Smooth muscle cell (in vitro differentiated cells): ENCODE data around the gene IFT122. TPM values are rescaled to one million over a fixed set of nuclear protein-coding genes. Genes with fewer than 3 reads are reported as not detected.
"Not testable (repeated sequence)": the region's sequence is repeated elsewhere in the genome, so short reads cannot be mapped to it uniquely, and the experiment has no call there.

Experiments
- DNase-seq: peaks from one replicate; lab custom pipeline; 2025; ENCODE audit not compliant: unreplicated experiment; lab: John Stamatoyannopoulos, UW
- H2AFZ ChIP-seq: fragments of 200-600 bp; sonication (generic); 2 replicates; pipeline ENCODE4 v1.6.0; 2016; ENCODE audit warnings: antibody characterized with exemption, low read depth, mild to moderate bottlenecking
- H3F3A ChIP-seq: fragments of 200-600 bp; sonication (generic); 2 replicates; pipeline ENCODE4 v1.6.0; 2017; ENCODE audit warnings: antibody characterized with exemption, low read depth
- H3K27ac ChIP-seq: fragments of 200-600 bp; sonication (generic); 2 replicates; pipeline ENCODE4 v1.5.1; 2016; ENCODE audit warnings: low read depth, mild to moderate bottlenecking
- H3K27me3 ChIP-seq: fragments of 200-600 bp; sonication (generic); 2 replicates; pipeline ENCODE4 v1.6.1; 2016; ENCODE audit warnings: low read depth, mild to moderate bottlenecking
- H3K36me3 ChIP-seq: fragments of 200-600 bp; sonication (generic); 2 replicates; pipeline ENCODE4 v1.5.1; 2016; ENCODE audit warnings: low read depth
- H3K4me1 ChIP-seq: fragments of 200-600 bp; sonication (generic); 2 replicates; pipeline ENCODE4 v1.5.1; 2016; ENCODE audit warnings: low read depth
- H3K4me2 ChIP-seq: fragments of 200-600 bp; sonication (generic); 2 replicates; pipeline ENCODE4 v1.6.0; 2016; ENCODE audit warnings: mild to moderate bottlenecking
- H3K4me3 ChIP-seq: fragments of 200-600 bp; sonication (generic); 2 replicates; pipeline ENCODE4 v1.5.1; 2016; ENCODE audit warnings: mild to moderate bottlenecking
- H3K79me2 ChIP-seq: fragments of 200-600 bp; sonication (generic); 2 replicates; pipeline ENCODE4 v1.6.0; 2016; ENCODE audit warnings: low read depth, mild to moderate bottlenecking
- H3K9ac ChIP-seq: fragments of 200-600 bp; sonication (generic); 2 replicates; pipeline ENCODE4 v1.6.0; 2016; ENCODE audit warnings: low read depth
- H3K9me3 ChIP-seq: fragments of 200-600 bp; sonication (generic); replicated peaks from 2 replicates; pipeline ENCODE4 v1.5.1; 2016; ENCODE audit warnings: low read depth
- H4K20me1 ChIP-seq: fragments of 200-600 bp; sonication (generic); 2 replicates; pipeline ENCODE4 v1.6.0; 2016; ENCODE audit warnings: low read depth
- CTCF ChIP-seq: fragments of 200-600 bp; sonication (generic); IDR thresholded peaks from 2 replicates; pipeline ENCODE4 v1.5.1; 2017; ENCODE audit warnings: borderline replicate concordance, mild to moderate bottlenecking, antibody characterized with exemption; ENCODE audit not compliant: insufficient read depth, poor library complexity, severe bottlenecking
- WGBS: methylation state at CpG from one replicate; pipeline ENCODE4 v1.1.7; 2016; ENCODE audit warnings: low lambda C conversion rate; 5-methylcytosine and 5-hydroxymethylcytosine counted together
- polyA plus RNA-seq: library from polyadenylated mRNA; unstranded; fragments of >200 nt; fragmentation: Nextera tagmentation; extraction: Ambion mirVana; gene quantifications from 2 replicates; pipeline ENCODE4 v1.2.1, GENCODE V29; 2016
- total RNA-seq: library from RNA; depleted of rRNA; stranded (reverse); fragments of >200 nt; gene quantifications from 2 replicates; pipeline ENCODE4 v1.2.3, GENCODE V29; 2014

The IFT122 gene
- total and polyA plus RNA-seq, 2 experiments from 2014 or later: 13.4 to 17.4 TPM

- no peak for TF ChIP-seq CTCF
- H3K4me3 ChIP-seq: no peak within 1 kb of the TSS
- H3K4me2 ChIP-seq: no peak within 1 kb of the TSS
- WGBS: 88% methylated on average over 16 of the region's 16 CpGs
- no peak for DNase-seq
- H3K79me2 ChIP-seq: no peaks in the 10 kb centered on the region
- H3K9me3 ChIP-seq: no peaks in the 10 kb centered on the region
- H3K27me3 ChIP-seq: no peaks in the 10 kb centered on the region
- no peak within 1 kb of the TSS for H3K9ac ChIP-seq
- H4K20me1 ChIP-seq: no peaks in the 10 kb centered on the region
- peaks cover 6% of the 10 kb centered on the region for H3F3A ChIP-seq
- no peaks in the 10 kb centered on the region for H3K36me3 ChIP-seq
- H3K4me1 ChIP-seq: no peaks in the 10 kb centered on the region
- no peak within 1 kb of the TSS for H2AFZ ChIP-seq
- H3K27ac ChIP-seq: no peak within 1 kb of the TSS
Measured at GRCh38 chr3:129543156-129543790, 103.2 kb downstream of the IFT122 start, which contains the start of gene H1-8. TSS of gene H1-8 (plus strand) at chr3:129543175. CDS start at chr3:129543219, 44 bp downstream.

GRCh38 chr3:129543999-129544398 lies 104.0 kb downstream of the IFT122 start:
- Histone ChIP-seq H3K36me3 (no peaks in the 10 kb centered on the region), H3K27me3 (no peaks in the 10 kb centered on the region), H3K27ac (no peak overlapping the region), H4K20me1 (no peaks in the 10 kb centered on the region), H3K9ac (no peak overlapping the region), H3K9me3 (no peaks in the 10 kb centered on the region), H3K4me2 (no peak overlapping the region), H3K79me2 (no peaks in the 10 kb centered on the region), H3K4me1 (no peaks in the 10 kb centered on the region), H3F3A (peaks cover 2% of the 10 kb centered on the region), H3K4me3 (no peak overlapping the region), H2AFZ (no peak overlapping the region)
- no peak for DNase-seq
- no peak for TF ChIP-seq CTCF
- 93% methylated on average over 9 of the region's 9 CpGs for WGBS

DNA sequence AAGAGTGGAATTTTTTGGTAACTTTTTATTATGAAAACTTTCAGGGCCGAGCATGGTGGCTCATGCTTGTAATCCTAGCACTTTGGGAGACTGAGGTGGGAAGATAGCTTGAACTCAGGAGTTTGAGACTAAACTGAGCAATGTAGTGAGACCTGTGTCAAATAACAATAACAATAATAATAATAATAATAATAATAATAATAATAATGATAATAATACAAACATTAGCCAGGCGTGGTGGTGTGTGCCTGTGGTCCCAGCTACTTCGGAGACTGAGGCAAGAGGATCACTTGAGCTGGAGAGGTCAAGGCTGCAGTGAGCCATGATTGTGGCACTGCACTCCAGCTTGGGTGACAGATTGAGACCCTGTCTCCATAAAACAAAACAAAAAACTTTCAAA lies 105.9 kb downstream of the IFT122 start:
- H3K9me3 ChIP-seq, H3K36me3 ChIP-seq, H4K20me1 ChIP-seq, H3K27ac ChIP-seq, H2AFZ ChIP-seq, H3K9ac ChIP-seq, H3F3A ChIP-seq, H3K27me3 ChIP-seq, H3K4me2 ChIP-seq, H3K4me1 ChIP-seq, DNase-seq, H3K4me3 ChIP-seq, H3K79me2 ChIP-seq: not testable (repeated sequence)
- WGBS: 95% methylated on average over 3 of the region's 3 CpGs

DNA sequence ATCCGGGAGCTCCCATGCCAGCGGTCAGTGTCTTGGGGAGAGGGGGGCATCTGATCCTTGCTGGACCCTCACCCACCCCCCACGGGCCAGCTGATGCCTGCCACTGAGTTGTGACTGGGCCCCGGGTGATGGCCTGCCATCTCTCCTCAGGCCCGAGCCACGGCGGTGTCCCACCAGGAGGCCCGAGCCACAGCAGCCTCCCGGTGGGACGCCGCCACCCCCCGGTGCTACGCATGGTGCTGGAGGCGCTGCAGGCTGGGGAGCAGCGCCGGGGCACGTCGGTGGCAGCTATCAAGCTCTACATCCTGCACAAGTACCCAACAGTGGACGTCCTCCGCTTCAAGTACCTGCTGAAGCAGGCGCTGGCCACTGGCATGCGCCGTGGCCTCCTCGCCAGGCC lies 107.2 kb downstream of the IFT122 start:
- Histone ChIP-seq H3K27me3 (no peaks in the 10 kb centered on the region), H3K9me3 (no peaks in the 10 kb centered on the region), H3K36me3 (no peaks in the 10 kb centered on the region), H2AFZ (no peak overlapping the region), H3K9ac (no peak overlapping the region), H3F3A (no peaks in the 10 kb centered on the region), H3K4me1 (no peaks in the 10 kb centered on the region), H3K79me2 (no peaks in the 10 kb centered on the region), H3K27ac (no peak overlapping the region), H3K4me3 (no peak overlapping the region), H3K4me2 (no peak overlapping the region), H4K20me1 (no peaks in the 10 kb centered on the region)
- DNase-seq: no peak
- WGBS: 97% methylated on average over 24 of the region's 24 CpGs
- TF ChIP-seq CTCF: no peak
